Esophagus muscularis mucosa (tissue), 4 donors: Measurements from ENCODE around the gene GNPNAT1. TPM values are rescaled to one million over a fixed set of nuclear protein-coding genes. Genes with fewer than 3 reads are reported as not detected.

Source experiments
- DNase-seq: peaks from one replicate; pipeline ENCODE4 v3.0.0-alpha.2; 2017; ENCODE audit errors: extremely low spot score
- H3K27ac ChIP-seq, 4 donors: fragments of 200-600 bp; sonication (generic); replicated peaks in 1 of 4; 1 replicate in 3 of 4; 2 replicates in 1 of 4; pipeline ENCODE4 v1.5.1; 2016 to 2019; ENCODE audit warnings: mild to moderate bottlenecking in 1 of 4
- H3K27me3 ChIP-seq, 4 donors: fragments of 200-600 bp; sonication (generic); one replicate each; pipeline versions ENCODE4 v1.5.1 to v1.6.0; 2016 to 2019
- H3K36me3 ChIP-seq, 4 donors: fragments of 200-600 bp; sonication (generic); one replicate each; pipeline ENCODE4 v1.5.1; 2016 to 2019
- H3K4me1 ChIP-seq, 4 donors: fragments of 200-600 bp; sonication (generic); one replicate each; pipeline ENCODE4 v1.5.1; 2016 to 2019
- H3K4me3 ChIP-seq, 4 donors: fragments of 200-600 bp; sonication (generic); 1 replicate in 2 of 4; 2 replicates in 2 of 4; pipeline ENCODE4 v1.5.1; 2016 to 2019; ENCODE audit warnings: mild to moderate bottlenecking in 4 of 4, moderate library complexity in 1 of 4
- H3K9me3 ChIP-seq, 4 donors: fragments of 200-600 bp; sonication (generic); 1 replicate in 3 of 4; 2 replicates in 1 of 4; pipeline ENCODE4 v1.5.1; 2016 to 2019
- CTCF ChIP-seq, 3 experiments: fragments of 200-600 bp in 2 of 3; fragments of 450-650 bp in 1 of 3; sonication (generic) in 2 of 3; IDR thresholded peaks; one replicate each; pipeline ENCODE4 v1.5.1; 2017 to 2019; ENCODE audit warnings: antibody characterized with exemption in 3 of 3, mild to moderate bottlenecking in 2 of 3, moderate library complexity in 1 of 3
- EP300 ChIP-seq: sonication (generic); formaldehyde crosslinking; IDR thresholded peaks from one replicate; pipeline ENCODE4 v1.6.1; 2017; ENCODE audit warnings: antibody characterized with exemption
- POLR2A ChIP-seq: fragments of 450-650 bp; IDR thresholded peaks from one replicate; pipeline ENCODE4 v1.6.1; 2017; ENCODE audit warnings: antibody characterized with exemption, moderate library complexity, mild to moderate bottlenecking, low read depth
- POLR2AphosphoS5 ChIP-seq, 2 donors: sonication (generic); formaldehyde crosslinking; IDR thresholded peaks; one replicate each; pipeline ENCODE4 v1.6.1; 2017; ENCODE audit warnings: antibody characterized with exemption in 2 of 2
- WGBS: methylation state at CpG from one replicate; pipeline ENCODE4 v1.1.5; 2018; 5-methylcytosine and 5-hydroxymethylcytosine counted together
- intact Hi-C: fragments of 100-400 bp; cut with DNase I; formaldehyde crosslinking; loops from one replicate; pipeline ENCODE4 v1.15.1; 2023
- total RNA-seq, 4 donors: library from RNA; depleted of rRNA; stranded (reverse); fragments of >200 nt; gene quantifications; one replicate each; pipeline versions ENCODE4 v1.1.0 to v1.2.1, GENCODE V29; 2016

Gene GNPNAT1
- total RNA-seq, 4 donors from 2014 or later, result 12.9 to 32.5 (median 14.8) TPM

- Histone ChIP-seq H3K27me3 (no peaks in the 10 kb centered on the region), H3K27ac (no peak overlapping the region), H3K4me1 (peaks cover 8 to 25% (median 9%) of the 10 kb centered on the region in 4 donors), H3K4me3 (no peak overlapping the region), H3K36me3 (peaks cover 0 to 13% (median 0%) of the 10 kb centered on the region in 4 donors), H3K9me3 (no peaks in the 10 kb centered on the region)
- DNase-seq, result no peak
- no peak for TF ChIP-seq POLR2AphosphoS5 (IDR thresholded peaks at IDR 0.05)
- TF ChIP-seq EP300, result no peak
- TF ChIP-seq POLR2A, result no peak
- TF ChIP-seq CTCF (IDR thresholded peaks at IDR 0.05), result no peak
- intact Hi-C loops, result loop anchor here (5.0 kb wide), 1 partner anchor 49 kb away; no protein-coding TSS in a partner anchor
Observed at GRCh38 chr14:52738409-52738808, 53.0 kb downstream of the GNPNAT1 start.

GRCh38 chr14:52735921-52736489 is 55.4 kb downstream of the GNPNAT1 start:
- intact Hi-C loops, result loop anchor here (5.0 kb wide), 1 partner anchor 51 kb away; no protein-coding TSS in a partner anchor
- H3K9me3 ChIP-seq, result no peaks in the 10 kb centered on the region
- H3K4me1 ChIP-seq, result peaks cover 15 to 34% (median 17%) of the 10 kb centered on the region in 4 donors
- peaks cover 0 to 15% (median 0%) of the 10 kb centered on the region in 4 donors for H3K36me3 ChIP-seq
- no peak for TF ChIP-seq CTCF (IDR thresholded peaks at IDR 0.05)
- TF ChIP-seq POLR2A, result no peak
- no peak for TF ChIP-seq EP300
- TF ChIP-seq POLR2AphosphoS5 (IDR thresholded peaks at IDR 0.05), result no peak
- no peaks in the 10 kb centered on the region for H3K27me3 ChIP-seq
- no peak overlapping the region for H3K4me3 ChIP-seq
- 45% methylated on average over 1 of the region's 1 CpG for WGBS
- no peak for DNase-seq
- no peak overlapping the region for H3K27ac ChIP-seq

- Histone ChIP-seq H3K27ac (no peak overlapping the region), H3K36me3 (peaks cover 0 to 12% (median 0%) of the 10 kb centered on the region in 4 donors), H3K4me3 (no peak overlapping the region), H3K4me1 (peaks cover 17 to 42% (median 25%) of the 10 kb centered on the region in 4 donors), H3K9me3 (no peaks in the 10 kb centered on the region), H3K27me3 (no peaks in the 10 kb centered on the region)
- no peak for DNase-seq
- intact Hi-C loops, result no loop called here
- WGBS, result 96% methylated on average over 9 of the region's 9 CpGs
- TF ChIP-seq POLR2A (no peak), EP300 (no peak), CTCF (IDR thresholded peaks at IDR 0.05) (no peak), POLR2AphosphoS5 (IDR thresholded peaks at IDR 0.05) (no peak)
Observed at GRCh38 chr14:52733824-52734223, 57.6 kb downstream of the GNPNAT1 start.

- peaks cover 3 to 38% (median 25%) of the 10 kb centered on the region in 4 donors for H3K36me3 ChIP-seq
- intact Hi-C loops, result no loop called here
- peak overlapping the region; percentile 83 to 96 (median 92) for H3K4me3 ChIP-seq
- H3K27ac ChIP-seq, result peak overlapping the region; percentile 88 to 94 (median 90)
- 0% methylated on average over 11 of the region's 11 CpGs for WGBS
- no peaks in the 10 kb centered on the region for H3K9me3 ChIP-seq
- no peaks in the 10 kb centered on the region for H3K27me3 ChIP-seq
- TF ChIP-seq POLR2AphosphoS5 (IDR thresholded peaks at IDR 0.05) (no peak), CTCF (IDR thresholded peaks at IDR 0.05) (no peak), POLR2A (no peak), EP300 (no peak)
- DNase-seq, result no peak
- H3K4me1 ChIP-seq, result peaks cover 8 to 32% (median 17%) of the 10 kb centered on the region in 4 donors
Observed at GRCh38 chr14:52730709-52731111, 60.7 kb downstream of the GNPNAT1 start.
